Testis (tissue), 3 donors: ENCODE data around the gene BABAM2. TPM values are rescaled to one million over a fixed set of nuclear protein-coding genes. Genes with fewer than 3 reads are reported as not detected.

Experiments
- DNase-seq: peaks from one replicate; pipeline ENCODE4 v3.0.0-alpha.2; 2019
- H3K27ac ChIP-seq, 2 donors: fragments of 200-600 bp; sonication (generic); one replicate each; pipeline ENCODE4 v1.5.1; 2019
- H3K27me3 ChIP-seq: fragments of 200-600 bp; sonication (generic); one replicate; pipeline ENCODE4 v1.5.1; 2019
- H3K36me3 ChIP-seq: fragments of 200-600 bp; sonication (generic); one replicate; pipeline ENCODE4 v1.5.1; 2017; ENCODE audit warnings: low read depth; ENCODE audit errors: missing control alignments
- H3K4me1 ChIP-seq: fragments of 200-600 bp; sonication (generic); one replicate; pipeline ENCODE4 v1.5.1; 2019
- H3K4me3 ChIP-seq, 2 donors: fragments of 200-600 bp; sonication (generic); one replicate each; pipeline ENCODE4 v1.5.1; 2017 to 2019
- H3K9me3 ChIP-seq: fragments of 200-600 bp; sonication (generic); one replicate; pipeline ENCODE4 v1.5.1; 2017
- CTCF ChIP-seq, 3 experiments: fragments of 450-650 bp in 2 of 3; fragments of 200-600 bp in 1 of 3; sonication (generic) in 1 of 3; IDR thresholded peaks; one replicate each; pipeline ENCODE4 v1.5.1; 2016 to 2019; ENCODE audit warnings: antibody characterized with exemption in 3 of 3, mild to moderate bottlenecking in 2 of 3, moderate library complexity in 1 of 3
- POLR2A ChIP-seq: fragments of 450-650 bp; IDR thresholded peaks from one replicate; pipeline ENCODE4 v1.6.1; 2017; ENCODE audit warnings: antibody characterized with exemption, mild to moderate bottlenecking, moderate library complexity
- WGBS, 2 donors: methylation state at CpG; one replicate each; pipeline ENCODE4 v1.1.5; 2018; 5-methylcytosine and 5-hydroxymethylcytosine counted together
- intact Hi-C: fragments of 100-400 bp; cut with DNase I; formaldehyde crosslinking; loops from one replicate; pipeline ENCODE4 v1.15.1; 2023; ENCODE audit warnings: low total_unique reads
- polyA plus RNA-seq: library from polyadenylated mRNA; stranded (reverse); fragments of 350-450 nt; fragmentation: Illumina TruSeq; extraction: RNeasy Lipid Tissue Mini Kit (QIAGEN cat#74804); gene quantifications from one replicate; pipeline ENCODE4 v1.2.3, GENCODE V29; 2014; ENCODE audit warnings: low read depth, low replicate concordance; ENCODE audit not compliant: insufficient read depth
- total RNA-seq, 2 donors: library from RNA; depleted of rRNA; stranded (reverse); fragments of >200 nt; gene quantifications; one replicate each; pipeline ENCODE4 v1.2.3, GENCODE V29; 2016

The BABAM2 gene
- total and polyA plus RNA-seq, 3 donors from 2014 or later, result 49.2 to 70.6 (median 59.1) TPM

GRCh38 chr2:28281739-28282138 lies 391.2 kb downstream of the BABAM2 start:
- Histone ChIP-seq H3K9me3 (no peaks in the 10 kb centered on the region), H3K27ac (no peak overlapping the region), H3K4me1 (no peaks in the 10 kb centered on the region), H3K36me3 (no peaks in the 10 kb centered on the region), H3K4me3 (no peak overlapping the region), H3K27me3 (no peaks in the 10 kb centered on the region)
- TF ChIP-seq POLR2A (no peak), CTCF (IDR thresholded peaks at IDR 0.05) (no peak)
- no peak for DNase-seq
- intact Hi-C loops, result no loop called here
- 77 to 100% methylated on average over 1 of the region's 1 CpG for WGBS, 2 donors

GRCh38 chr2:28282248-28282647 lies 391.7 kb downstream of the BABAM2 start:
- intact Hi-C loops, result no loop called here
- TF ChIP-seq CTCF (IDR thresholded peaks at IDR 0.05), result no peak
- TF ChIP-seq POLR2A, result no peak
- Histone ChIP-seq H3K4me1 (no peaks in the 10 kb centered on the region), H3K27ac (no peak overlapping the region), H3K9me3 (no peaks in the 10 kb centered on the region), H3K36me3 (no peaks in the 10 kb centered on the region), H3K27me3 (no peaks in the 10 kb centered on the region), H3K4me3 (no peak overlapping the region)
- no peak for DNase-seq
- 65 to 73% methylated on average over 3 of the region's 3 CpGs for WGBS, 2 donors

GRCh38 chr2:28282861-28283646 lies 392.5 kb downstream of the BABAM2 start:
- no peaks in the 10 kb centered on the region for H3K4me1 ChIP-seq
- no peaks in the 10 kb centered on the region for H3K36me3 ChIP-seq
- no peaks in the 10 kb centered on the region for H3K27me3 ChIP-seq
- H3K27ac ChIP-seq, result no peak overlapping the region
- intact Hi-C loops, result no loop called here
- no peak for TF ChIP-seq POLR2A
- no peak for TF ChIP-seq CTCF (IDR thresholded peaks at IDR 0.05)
- 86 to 91% methylated on average over 7 of the region's 7 CpGs for WGBS, 2 donors
- H3K9me3 ChIP-seq, result no peaks in the 10 kb centered on the region
- no peak for DNase-seq
- H3K4me3 ChIP-seq, result no peak overlapping the region

DNA sequence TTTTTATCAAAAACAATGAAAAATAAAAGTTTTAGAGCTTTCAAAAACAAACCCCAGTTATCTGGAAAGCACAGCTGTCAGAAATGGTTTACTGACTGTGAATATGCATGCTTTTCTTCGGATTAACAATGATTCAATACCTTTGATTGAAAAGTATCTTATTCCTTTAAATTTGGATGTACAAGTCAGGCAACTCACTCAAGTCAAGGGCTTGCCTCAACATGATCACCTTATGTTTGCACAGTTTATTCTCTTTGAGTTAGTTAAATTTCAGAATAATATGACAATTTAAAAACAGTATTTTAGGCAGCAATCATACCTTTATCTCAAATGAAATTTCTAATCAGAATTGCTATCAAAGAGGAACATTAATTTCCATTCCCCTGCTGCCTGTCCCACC lies 393.3 kb downstream of the BABAM2 start:
- intact Hi-C loops, result no loop called here
- Histone ChIP-seq H3K4me1 (no peaks in the 10 kb centered on the region), H3K36me3 (no peaks in the 10 kb centered on the region), H3K9me3 (no peaks in the 10 kb centered on the region), H3K4me3 (no peak overlapping the region), H3K27me3 (no peaks in the 10 kb centered on the region), H3K27ac (no peak overlapping the region)
- TF ChIP-seq CTCF (IDR thresholded peaks at IDR 0.05), result no peak
- TF ChIP-seq POLR2A, result no peak
- DNase-seq, result no peak
- 88 to 91% methylated on average over 1 of the region's 1 CpG for WGBS, 2 donors

DNA sequence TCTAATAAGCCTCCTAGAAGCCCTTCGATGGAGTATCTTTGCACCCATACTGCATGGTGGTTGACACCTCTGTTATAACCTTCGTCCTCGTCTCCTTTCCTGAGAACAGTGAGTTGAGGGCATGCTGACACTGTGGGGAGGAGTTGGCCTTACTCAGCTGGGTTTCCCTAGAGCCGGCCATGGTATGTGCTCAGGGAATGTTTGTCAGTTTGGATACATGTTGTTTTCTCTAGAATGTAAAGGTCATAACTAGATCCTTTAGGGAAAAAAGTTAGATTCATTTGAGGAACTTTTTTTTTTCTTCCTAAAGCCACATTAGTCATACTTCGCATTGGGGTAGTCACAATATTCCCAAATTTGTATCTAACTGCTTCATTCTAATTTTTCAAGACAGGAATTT lies 396.1 kb downstream of the BABAM2 start:
- 69 to 72% methylated on average over 5 of the region's 5 CpGs for WGBS, 2 donors
- Histone ChIP-seq H3K4me1 (no peaks in the 10 kb centered on the region), H3K36me3 (no peaks in the 10 kb centered on the region), H3K9me3 (no peaks in the 10 kb centered on the region), H3K27ac (no peak overlapping the region), H3K4me3 (no peak overlapping the region), H3K27me3 (no peaks in the 10 kb centered on the region)
- TF ChIP-seq POLR2A (no peak), CTCF (IDR thresholded peaks at IDR 0.05) (no peak)
- DNase-seq, result no peak
- intact Hi-C loops, result no loop called here
